ENCODE results near the gene RPL37.
"Not testable (repeated sequence)": the region's sequence is repeated elsewhere in the genome, so short reads cannot be mapped to it uniquely, and the experiment has no call there.

Gene RPL37

DNA sequence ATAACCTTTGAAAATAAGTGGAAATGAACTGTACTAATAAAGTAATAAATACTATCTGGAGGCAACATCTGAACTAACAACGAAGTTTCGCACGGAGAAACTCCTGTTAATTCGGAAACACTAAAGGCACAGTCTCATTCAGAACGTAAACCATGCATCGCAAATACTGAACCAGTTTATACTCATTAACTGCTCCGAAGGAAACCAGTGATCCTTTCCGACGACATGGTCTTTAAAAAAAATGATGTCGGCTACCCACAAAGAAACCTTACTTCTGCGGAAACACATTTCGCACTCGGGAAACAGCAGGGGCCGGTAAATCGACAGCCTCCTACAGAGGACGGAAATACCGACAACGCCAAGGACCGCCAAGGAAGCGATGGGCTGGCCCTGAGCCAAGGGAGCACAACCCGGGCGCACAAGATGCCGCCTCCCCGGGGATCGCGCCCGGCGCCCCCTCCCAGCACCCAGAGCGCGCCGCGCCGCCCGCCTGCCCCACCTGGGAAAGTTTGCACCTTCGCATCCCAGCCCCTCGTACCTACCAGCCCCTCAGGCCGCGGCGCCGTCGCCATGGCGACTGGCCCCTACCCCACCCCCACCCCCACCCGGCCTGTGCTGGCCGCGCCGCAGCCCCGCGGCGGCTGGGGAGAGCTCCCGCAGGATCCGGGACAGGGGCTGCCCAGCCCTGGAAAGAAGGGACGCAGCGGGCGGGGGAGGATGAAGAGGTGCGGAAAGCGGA, 37.6 kb downstream of the RPL37 start:
- no peak for FAIRE-seq
- DNase-seq (ENCODE audit: low spot score), result peak; percentile 78

DNA sequence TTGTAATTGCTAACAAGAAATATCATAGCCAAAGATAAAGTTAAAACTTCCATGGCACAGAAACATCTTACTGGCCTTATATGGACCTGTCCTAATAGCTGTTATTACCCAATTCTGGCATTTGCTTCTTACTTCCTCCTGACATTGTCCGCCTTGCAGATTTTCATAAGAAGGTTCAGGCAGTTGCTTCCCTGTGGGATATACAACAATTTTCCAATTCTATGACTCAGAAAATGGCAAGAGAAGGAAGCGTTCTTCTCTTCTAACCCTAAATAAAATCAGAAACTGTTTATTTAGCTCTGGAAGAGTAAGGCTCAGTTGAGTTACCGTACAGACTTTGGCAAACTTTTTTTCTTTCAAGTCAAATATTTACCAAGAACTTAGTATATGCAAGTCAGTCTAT, 38.5 kb downstream of the RPL37 start:
- DNase-seq (ENCODE audit: low spot score) (no peak), FAIRE-seq (no peak)

DNA sequence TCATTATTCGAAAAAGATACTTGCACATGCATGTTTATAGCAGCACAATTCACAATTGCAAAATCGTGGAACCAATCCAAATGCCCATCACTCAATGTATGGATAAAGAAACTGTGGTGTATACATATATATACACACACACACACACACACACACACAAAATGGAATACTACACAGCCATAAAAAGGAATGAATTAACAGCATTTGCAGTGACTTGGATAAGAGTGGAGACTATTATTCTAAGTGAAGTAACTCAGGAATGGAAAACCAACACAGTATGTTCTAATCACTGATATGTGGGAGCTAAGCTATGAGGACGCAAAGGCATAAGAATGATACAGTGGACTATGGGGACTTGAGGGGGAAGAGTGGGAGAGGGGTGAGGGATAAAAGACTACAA, 40.1 kb downstream of the RPL37 start:
- DNase-seq (ENCODE audit: low spot score); FAIRE-seq: not testable (repeated sequence)

DNA sequence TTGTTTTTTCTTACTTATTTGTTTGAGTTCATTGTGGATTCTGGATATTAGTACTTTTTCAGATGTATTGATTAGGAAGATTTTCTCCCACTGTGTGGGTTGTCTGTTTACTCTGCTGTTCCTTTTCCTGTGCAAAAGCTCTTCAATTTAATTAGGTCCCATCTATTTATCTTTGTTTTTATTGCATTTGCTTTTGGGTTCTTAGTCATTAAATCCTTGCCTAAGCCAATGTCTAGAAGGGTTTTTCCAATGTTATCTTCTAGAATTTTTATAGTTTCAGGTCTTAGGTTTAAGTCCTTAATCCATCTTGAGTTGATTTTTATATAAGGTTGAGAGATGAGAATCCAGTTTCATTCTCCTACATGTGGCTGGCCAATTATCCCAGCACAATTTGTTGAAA, 40.7 kb downstream of the RPL37 start:
- FAIRE-seq, result not testable (repeated sequence)

DNA sequence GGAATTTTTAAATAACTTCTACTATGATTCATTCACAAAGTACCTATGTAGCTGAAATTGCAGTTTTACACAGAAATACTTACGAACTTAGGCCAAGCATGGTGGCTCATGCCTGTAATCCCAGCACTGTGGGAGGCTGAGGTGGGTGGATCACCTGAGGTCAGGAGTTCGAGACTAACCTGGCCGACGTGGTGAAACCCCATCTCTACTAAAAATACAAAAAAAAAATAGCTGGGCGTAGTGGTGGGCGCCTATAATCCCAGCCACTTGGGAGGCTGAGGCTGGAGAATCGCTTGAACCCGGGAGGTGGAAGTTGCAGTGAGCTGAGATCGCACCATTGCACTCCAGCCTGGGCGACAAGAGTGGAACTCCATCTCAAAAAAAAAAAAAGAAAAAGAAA, 42.3 kb downstream of the RPL37 start:
- DNase-seq (ENCODE audit: low spot score); FAIRE-seq: not testable (repeated sequence)

More for the DNA sequence above, 40.7 kb downstream of the RPL37 start:
- DNase-seq (ENCODE audit: low spot score), result not testable (repeated sequence)

DNA sequence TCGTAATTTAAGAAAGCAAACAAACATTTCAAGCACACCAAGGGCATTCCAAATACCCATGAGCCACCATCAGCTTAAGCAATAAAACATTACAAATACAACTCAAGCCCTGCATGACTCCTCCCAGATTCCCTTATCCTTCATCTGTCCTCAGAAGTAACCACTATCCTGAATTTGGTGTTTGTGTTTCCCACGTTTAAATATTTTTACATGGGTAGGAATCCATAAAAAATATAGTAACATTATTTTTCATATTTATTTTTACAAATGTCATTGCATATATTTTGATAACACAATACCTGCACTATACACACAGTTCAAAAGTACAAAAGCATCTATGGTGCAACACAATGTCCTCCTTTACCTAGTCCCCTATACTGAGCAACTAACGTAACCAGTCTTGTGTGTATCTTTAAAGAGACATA, 43.3 kb downstream of the RPL37 start:
- FAIRE-seq (no peak), DNase-seq (ENCODE audit: low spot score) (no peak)

DNA sequence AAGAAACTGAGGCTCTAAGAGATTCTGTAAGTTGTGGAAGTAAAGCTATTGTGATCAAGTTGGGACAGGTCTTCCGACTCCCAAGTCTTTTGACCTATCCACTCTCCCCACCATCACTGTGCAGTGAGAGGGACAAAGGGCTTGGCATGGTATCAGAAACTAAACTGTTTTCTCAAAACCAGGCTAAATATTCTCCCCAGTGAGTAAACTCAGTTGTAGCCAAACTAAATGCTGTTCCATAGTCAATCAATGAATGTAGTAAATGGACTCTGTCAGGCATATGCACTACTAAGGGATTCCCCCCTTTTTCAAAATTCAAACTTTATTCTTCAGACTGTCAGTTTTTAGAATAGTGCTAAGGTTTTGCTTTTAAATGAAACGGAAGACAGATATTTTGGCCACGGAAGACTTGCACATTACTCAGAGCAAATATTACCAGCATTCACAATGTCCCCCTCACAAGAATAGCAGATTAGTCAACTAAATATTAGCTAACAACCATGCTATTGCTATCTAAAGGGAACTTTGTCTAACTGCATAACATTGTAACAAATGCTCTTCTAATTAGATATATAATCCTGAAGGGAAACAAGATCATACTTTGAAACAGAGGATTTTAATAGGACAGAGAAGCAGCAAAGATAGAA, 44.0 kb downstream of the RPL37 start:
- DNase-seq (ENCODE audit: low spot score) (no peak), FAIRE-seq (no peak)

DNA sequence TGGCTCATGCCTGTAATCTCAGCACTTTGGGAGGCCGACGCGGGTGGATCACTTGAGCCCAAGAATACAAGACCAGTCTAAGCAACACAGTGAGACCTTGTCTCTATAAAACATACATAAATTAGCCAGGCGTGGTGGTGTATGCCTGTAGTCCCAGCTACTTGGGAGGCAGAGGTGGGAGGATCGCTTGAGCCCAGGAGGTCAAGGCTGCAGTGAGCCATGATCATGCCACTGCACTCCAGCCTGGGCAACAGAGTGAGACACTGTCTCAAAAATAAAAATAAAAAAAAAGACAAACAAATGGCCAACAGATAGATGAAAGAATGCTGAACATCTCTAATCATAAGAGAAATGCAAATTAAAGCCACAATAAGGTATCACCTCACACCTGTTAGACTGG, 46.1 kb downstream of the RPL37 start:
- DNase-seq (ENCODE audit: low spot score); FAIRE-seq: not testable (repeated sequence)

DNA sequence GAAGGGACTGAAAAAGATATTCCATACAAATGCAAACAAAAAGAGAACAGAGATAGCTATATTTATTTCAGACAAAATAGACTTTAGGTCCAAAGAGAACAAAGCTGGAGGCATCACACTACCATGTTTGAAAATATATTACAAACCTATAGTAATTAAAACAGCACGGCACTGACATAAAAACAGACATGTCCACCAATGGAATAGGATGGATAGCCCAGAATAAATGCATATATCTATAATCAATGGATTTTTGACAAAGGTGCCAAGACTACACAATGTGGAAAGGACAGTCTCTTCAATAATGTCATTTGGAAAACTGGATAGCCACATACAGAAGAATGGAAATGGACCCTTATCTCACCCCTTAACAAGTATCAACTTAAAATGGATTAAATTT, 47.0 kb downstream of the RPL37 start:
- DNase-seq (ENCODE audit: low spot score) (no peak), FAIRE-seq (no peak)

DNA sequence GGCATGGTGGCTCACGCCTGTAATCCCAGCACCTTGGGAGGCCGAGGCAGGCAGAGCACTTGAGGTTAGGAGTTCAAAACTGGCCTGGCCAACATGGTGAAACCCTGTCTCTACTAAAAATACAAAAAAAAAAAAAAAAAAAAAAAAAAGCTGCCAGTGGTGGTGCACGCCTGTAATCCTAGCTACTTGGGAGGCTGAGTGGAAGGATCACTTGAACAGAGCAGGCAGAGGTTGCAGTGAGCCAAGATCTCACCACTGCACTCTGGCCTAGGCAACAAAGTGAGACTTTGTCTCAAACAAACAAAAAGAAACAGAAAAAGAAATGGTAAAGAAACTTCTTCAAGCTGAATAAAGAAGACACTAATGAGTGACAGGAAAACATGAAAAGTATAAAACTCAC, 48.4 kb downstream of the RPL37 start:
- FAIRE-seq; DNase-seq (ENCODE audit: low spot score): not testable (repeated sequence)

DNA sequence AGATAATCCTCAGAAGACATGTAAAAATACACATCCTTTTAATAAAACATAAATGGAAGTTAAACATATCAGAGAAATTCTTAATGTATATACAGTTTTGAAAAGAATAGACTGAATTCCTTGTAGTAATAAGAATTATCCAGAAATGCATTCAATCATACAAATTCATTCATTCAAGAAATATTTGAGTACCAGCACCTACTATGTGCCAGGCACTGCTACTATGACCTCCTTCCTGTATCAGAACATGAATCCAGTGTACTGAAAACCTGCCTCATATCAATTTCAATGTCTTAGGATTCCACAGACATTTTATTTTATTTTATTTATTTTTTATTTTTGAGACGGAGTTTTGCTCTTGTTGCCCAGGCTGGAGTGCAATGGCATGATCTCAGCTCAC, 50.1 kb downstream of the RPL37 start:
- DNase-seq (ENCODE audit: low spot score), result no peak
- FAIRE-seq, result no peak

DNA sequence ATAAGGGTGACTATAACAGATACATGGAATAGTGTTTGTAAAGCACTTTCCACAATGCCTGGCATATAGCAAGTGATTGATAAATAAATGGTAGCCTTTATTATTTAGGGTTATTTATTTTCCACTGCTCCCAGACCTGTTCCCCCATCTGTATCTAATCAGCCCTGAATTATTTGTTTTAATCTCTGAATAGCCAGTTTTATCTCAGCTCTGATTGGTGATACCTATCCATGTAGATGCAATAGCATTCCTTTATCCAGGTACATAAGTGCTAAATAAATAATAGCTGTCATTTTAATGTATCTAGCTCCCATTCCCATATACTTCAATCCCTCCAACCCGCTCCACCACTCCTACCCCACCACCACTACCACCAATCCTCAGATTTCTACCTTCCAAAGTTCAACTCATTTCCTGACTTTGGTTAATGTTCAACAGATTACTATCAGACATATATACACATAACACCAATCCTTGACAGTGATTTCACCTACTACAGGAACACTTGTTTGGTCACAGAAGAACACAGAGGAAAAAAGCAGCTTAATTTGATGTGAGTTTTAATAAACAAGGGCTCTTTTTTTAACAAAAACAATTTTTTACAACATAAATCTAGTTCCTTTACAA, 50.9 kb downstream of the RPL37 start:
- FAIRE-seq, result no peak
- DNase-seq (ENCODE audit: low spot score), result no peak

DNA sequence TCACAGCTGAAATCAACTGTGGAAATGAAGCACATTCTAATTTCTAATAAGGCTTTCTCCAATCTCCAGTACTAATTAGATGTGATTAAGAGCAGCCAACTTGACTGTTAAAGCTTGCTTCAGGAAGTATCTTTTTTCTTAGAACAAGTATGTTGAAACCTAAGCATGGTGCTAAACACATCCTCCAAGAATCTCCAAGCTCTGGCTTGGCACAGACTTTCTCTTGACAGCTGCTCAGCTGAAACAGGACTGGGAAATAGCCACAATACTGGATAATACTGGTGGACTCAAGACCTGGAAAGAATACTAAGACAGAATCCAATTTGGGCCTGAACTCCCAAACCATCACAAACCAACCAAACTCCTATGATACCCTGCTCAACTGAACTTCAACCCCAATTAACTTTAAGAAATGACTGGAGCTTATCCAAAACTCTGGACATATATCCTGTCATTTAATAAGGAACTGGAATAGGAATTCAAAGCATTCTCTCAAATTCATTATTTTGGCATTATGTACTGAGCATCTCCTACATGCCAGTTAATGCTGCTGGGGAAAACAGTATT, 53.1 kb downstream of the RPL37 start:
- DNase-seq (ENCODE audit: low spot score), result no peak
- FAIRE-seq, result no peak

DNA sequence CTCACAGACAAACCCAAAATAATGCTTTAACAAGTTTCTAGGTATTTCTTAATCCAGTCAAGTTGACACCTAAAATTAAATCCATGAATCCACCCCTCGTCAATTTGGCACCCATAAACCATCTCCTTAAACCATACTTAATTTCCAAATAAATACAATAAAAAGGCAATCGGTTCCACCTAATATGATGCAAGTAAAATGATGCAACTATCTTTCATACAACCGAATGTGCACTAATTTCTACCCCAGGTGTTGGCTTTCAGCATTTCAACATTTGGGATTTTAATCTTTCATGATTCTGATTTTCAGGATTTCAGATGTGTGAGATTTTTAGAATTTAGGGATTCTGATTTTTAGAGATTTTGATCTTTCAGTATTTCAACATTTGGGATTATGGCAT, 54.2 kb downstream of the RPL37 start:
- DNase-seq (ENCODE audit: low spot score) (no peak), FAIRE-seq (no peak)

DNA sequence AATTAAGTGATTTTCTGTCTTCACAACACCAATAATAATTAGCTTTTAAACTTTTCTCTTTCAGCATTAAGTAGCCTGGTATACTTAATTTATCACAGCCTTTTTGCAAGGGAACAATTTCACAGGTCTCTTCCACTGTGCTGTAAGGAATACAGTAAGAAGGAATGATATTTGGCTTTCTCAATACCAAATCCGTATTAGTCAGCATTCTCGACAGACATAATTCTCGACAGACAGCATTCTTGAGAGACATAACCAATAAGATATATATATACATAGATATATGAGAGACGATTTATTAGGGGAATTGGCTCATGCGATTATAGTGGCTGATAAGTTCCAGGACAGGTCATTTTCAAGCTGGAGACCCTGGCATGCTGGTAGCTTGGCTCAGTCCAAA, 54.8 kb downstream of the RPL37 start:
- no peak for FAIRE-seq
- DNase-seq (ENCODE audit: low spot score), result no peak

DNA sequence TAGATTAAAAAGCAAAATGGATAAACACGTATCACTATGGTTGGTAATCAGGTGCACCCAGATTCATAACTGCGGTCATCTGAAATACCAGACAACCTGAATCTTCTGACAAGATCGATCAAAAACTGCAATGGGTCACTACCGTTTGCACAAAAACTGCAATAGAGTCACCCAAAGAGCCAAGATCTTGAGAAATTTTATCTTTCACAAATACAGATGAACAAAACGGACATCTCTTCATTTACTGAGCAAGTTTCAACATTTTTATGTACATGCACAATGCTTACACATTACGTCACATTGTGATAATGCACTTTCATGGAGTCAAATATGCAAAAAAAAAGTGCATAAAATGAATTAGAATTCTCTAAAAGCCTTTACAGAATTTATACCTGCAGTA, 55.5 kb downstream of the RPL37 start:
- DNase-seq (ENCODE audit: low spot score), result no peak
- FAIRE-seq, result no peak

DNA sequence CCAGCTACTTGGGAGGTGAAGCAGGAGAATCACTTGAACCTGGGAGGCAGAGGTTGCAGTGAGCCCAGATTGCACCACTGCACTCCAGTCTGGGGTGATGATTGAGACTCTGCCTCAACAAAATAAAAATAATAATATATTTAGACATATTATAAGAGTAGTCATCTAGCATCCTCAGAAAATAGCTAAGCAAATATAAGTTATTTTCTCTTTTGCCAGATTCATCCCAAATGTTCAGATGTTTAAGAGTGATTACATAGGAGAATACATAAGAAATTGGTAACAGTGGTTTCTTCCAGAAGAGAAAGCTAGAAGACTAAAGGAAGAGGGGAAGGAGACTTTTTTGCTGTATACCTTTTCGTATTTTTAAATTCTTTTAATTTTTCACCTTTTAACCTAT, 56.9 kb downstream of the RPL37 start:
- FAIRE-seq, result no peak

DNA sequence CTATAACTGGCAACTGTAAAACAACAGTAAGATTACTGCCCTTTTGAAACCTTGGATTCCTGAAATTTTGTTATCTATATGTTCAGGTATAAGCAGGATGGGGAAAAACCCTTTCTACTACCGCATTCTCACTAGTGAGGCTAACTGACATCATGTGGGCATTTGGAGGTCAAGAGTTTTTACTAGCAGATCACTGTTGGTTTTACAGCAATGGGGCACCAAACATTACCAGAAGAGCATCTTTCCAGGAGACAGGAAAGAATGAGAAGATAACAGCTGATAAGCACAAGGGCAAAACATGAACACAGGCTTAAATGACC, 58.4 kb downstream of the RPL37 start:
- no peak for FAIRE-seq
- no peak for DNase-seq (ENCODE audit: low spot score)

More for the DNA sequence above, 56.9 kb downstream of the RPL37 start:
- DNase-seq (ENCODE audit: low spot score), result no peak

DNA sequence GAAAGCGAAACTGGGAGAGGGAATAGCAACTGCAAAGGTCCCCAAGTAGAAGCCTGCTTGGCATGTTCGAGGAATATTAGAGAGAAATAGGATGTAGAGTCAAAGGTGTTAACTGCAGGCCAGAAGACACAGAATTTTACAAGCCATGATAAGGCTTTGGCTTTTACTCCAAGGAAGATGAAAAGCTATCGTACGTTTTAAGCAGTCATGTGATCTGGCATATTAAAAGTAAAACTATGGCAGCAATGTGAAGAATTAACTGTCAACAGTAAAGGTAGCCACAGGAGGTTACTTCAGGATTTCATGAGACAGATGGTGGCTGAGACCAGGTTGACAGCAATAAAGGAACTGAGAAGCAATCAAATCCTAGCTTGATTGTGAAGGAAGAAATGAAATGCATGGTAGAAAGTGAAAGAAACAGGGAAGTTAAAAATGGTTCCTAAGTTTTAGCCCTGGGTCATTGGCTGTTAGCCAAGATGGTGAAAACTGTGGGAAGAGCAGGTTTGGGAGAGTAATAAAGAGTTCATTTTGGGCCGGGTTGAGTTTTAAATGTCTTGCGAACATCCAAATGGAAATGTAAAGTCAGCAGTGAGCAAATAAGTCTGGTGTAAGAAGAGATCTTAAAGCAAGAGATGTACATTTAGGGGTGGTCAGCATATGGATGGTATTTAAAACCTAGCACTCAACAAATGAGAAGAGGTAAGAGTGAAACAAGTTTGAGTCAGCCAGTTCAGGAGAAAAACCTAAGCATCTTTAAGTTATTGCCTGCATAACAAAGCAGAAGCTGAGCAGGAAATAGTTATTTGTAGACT, 59.0 kb downstream of the RPL37 start:
- DNase-seq (ENCODE audit: low spot score) (no peak), FAIRE-seq (no peak)

Measured in urothelium cell line (cell line).